Esophagus (tissue), 2 donors: Measurements from ENCODE around the gene CDC25B. TPM values are rescaled to one million over a fixed set of nuclear protein-coding genes. Genes with fewer than 3 reads are reported as not detected.

ENCODE experiments used
- H3K27ac ChIP-seq, 2 donors: one replicate each; pipeline ENCODE4 v1.5.1; 2013; ENCODE audit warnings: low read depth in 2 of 2, mild to moderate bottlenecking in 2 of 2, inconsistent platforms in 1 of 2, low read length in 1 of 2, moderate library complexity in 1 of 2
- H3K27me3 ChIP-seq, 2 donors: one replicate each; pipeline ENCODE4 v1.6.1; 2013; ENCODE audit warnings: low read length in 2 of 2, control low read depth in 1 of 2, mild to moderate bottlenecking in 1 of 2; ENCODE audit not compliant: insufficient read depth in 2 of 2, control insufficient read depth in 1 of 2
- H3K36me3 ChIP-seq, 2 donors: one replicate each; pipeline ENCODE4 v1.6.1; 2013; ENCODE audit warnings: low read length in 1 of 2; ENCODE audit not compliant: control insufficient read depth in 2 of 2, insufficient read depth in 2 of 2
- H3K4me1 ChIP-seq, 2 donors: one replicate each; pipeline ENCODE4 v1.6.1; 2013; ENCODE audit warnings: low read length in 1 of 2; ENCODE audit not compliant: control insufficient read depth in 2 of 2, insufficient read depth in 2 of 2
- H3K4me3 ChIP-seq, 2 donors: one replicate each; pipeline ENCODE4 v1.5.1; 2013; ENCODE audit warnings: low read length in 2 of 2, mild to moderate bottlenecking in 2 of 2, low read depth in 1 of 2, moderate library complexity in 1 of 2
- H3K9me3 ChIP-seq, 2 donors: one replicate each; pipeline ENCODE4 v1.6.1; 2013; ENCODE audit warnings: mild to moderate bottlenecking in 2 of 2, low read depth in 1 of 2, low read length in 1 of 2, moderate library complexity in 1 of 2; ENCODE audit not compliant: control insufficient read depth in 2 of 2, insufficient read depth in 1 of 2
- WGBS, 2 donors: extraction: QIAGEN DNeasy Blood & Tissue Kit; methylation state at CpG; one replicate each; pipeline ENCODE4 v1.1.7; 2013; 5-methylcytosine and 5-hydroxymethylcytosine counted together
- polyA plus RNA-seq, 2 donors: library from polyadenylated mRNA; stranded (reverse); fragments of 200-250 nt; gene quantifications; one replicate each; pipeline ENCODE4 v1.2.3, GENCODE V29; 2013
- donor health status: healthy with polysubstance abuse.
- donor health status: Bipolar disorder and iron deficiency.

The CDC25B gene
- polyA plus RNA-seq, 2 donors, result 15.6 to 21.8 TPM

- WGBS, 2 donors, result 43 to 51% methylated on average over 4 of the region's 4 CpGs
- no peak overlapping the region for H3K4me3 ChIP-seq
- no peak overlapping the region for H3K27ac ChIP-seq
- H3K27me3 ChIP-seq, result peaks cover 0 to 3% of the 10 kb centered on the region in 2 donors
- H3K36me3 ChIP-seq, result peaks cover 0 to 4% of the 10 kb centered on the region in 2 donors
- H3K9me3 ChIP-seq, result no peaks in the 10 kb centered on the region
- H3K4me1 ChIP-seq, result peaks cover 4 to 21% of the 10 kb centered on the region in 2 donors
Measured at GRCh38 chr20:3753098-3753497, 43.0 kb upstream of the CDC25B start.

DNA sequence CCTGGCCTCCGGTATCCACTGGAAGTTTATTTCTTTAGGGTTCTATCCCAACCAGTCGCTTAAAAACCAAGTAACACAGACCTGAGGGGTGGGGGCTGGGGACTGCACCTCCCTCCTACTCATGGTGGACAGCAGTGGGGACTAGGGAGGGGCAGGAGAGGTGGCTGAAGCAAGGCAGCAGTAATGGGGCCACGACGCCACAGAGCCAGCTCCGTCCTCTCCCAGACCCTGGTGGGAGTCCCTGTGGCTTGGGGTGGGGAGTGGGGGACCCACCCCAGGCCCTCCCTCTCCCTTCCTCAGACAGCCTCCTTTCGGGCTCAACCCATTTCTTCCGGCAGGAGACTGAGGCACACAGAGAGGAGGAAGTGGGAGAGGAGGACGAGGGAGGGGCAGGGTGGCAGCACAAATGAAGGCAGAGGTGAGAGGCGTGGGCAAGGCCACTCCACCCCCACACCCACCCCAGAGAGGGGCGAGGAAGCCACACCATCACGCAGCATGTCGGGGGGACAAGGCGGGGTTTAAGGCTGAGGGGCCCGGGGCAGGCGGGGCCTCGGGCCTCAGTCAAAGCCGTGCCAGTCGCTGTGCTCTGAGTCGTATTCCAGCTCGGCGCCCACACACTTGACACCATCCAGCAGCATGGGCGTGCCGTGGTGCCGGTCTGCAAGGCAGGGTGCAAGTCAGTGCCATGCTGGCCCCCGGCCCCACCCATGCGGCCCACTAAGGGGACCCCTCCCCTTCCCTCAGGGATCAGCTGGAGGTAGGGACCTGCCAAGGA, 42.4 kb upstream of the CDC25B start:
- Histone ChIP-seq H3K4me1 (peaks cover 4 to 24% of the 10 kb centered on the region in 2 donors), H3K9me3 (no peaks in the 10 kb centered on the region), H3K4me3 (no peak overlapping the region), H3K27ac (no peak overlapping the region), H3K36me3 (peaks cover 0 to 6% of the 10 kb centered on the region in 2 donors), H3K27me3 (peaks cover 0 to 3% of the 10 kb centered on the region in 2 donors)
- WGBS, 2 donors, result 72 to 80% methylated on average over 24 to 26 of the region's 26 CpGs

DNA sequence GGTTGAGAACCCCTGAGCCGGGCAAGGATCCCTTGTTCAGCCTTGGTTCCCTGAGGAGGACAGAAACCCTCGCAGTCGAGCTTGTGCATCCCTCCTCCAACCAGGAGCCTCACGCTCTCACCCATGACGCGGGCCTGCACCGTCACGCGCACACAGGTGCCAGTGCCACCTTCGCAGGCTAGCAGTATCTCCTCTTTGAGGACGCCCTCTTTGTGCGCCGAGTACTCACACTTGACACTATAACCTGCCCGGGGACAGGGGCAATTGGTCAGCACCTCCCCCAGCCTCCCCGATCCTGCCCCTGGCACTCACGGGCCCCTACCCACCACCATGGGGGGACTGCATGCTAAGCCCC, 41.9 kb upstream of the CDC25B start:
- Histone ChIP-seq H3K36me3 (peaks cover 0 to 6% of the 10 kb centered on the region in 2 donors), H3K4me3 (no peak overlapping the region), H3K9me3 (no peaks in the 10 kb centered on the region), H3K4me1 (peaks cover 4 to 24% of the 10 kb centered on the region in 2 donors), H3K27me3 (peaks cover 0 to 3% of the 10 kb centered on the region in 2 donors), H3K27ac (no peak overlapping the region)
- WGBS, 2 donors, result 92 to 93% methylated on average over 16 of the region's 16 CpGs

GRCh38 chr20:3755269-3755668, 40.8 kb upstream of the CDC25B start:
- peaks cover 0 to 10% of the 10 kb centered on the region in 2 donors for H3K36me3 ChIP-seq
- WGBS, 2 donors, result 89 to 91% methylated on average over 7 of the region's 7 CpGs

GRCh38 chr20:3755814-3756480, 40.2 kb upstream of the CDC25B start:
- Histone ChIP-seq H3K36me3 (peaks cover 0 to 10% of the 10 kb centered on the region in 2 donors), H3K27ac (no peak overlapping the region), H3K4me3 (no peak overlapping the region), H3K9me3 (no peaks in the 10 kb centered on the region), H3K27me3 (no peaks in the 10 kb centered on the region), H3K4me1 (peaks cover 0 to 14% of the 10 kb centered on the region in 2 donors)
- WGBS, 2 donors, result 83 to 89% methylated on average over 5 of the region's 5 CpGs

More at GRCh38 chr20:3755269-3755668, 40.8 kb upstream of the CDC25B start:
- no peaks in the 10 kb centered on the region for H3K9me3 ChIP-seq
- peaks cover 0 to 3% of the 10 kb centered on the region in 2 donors for H3K27me3 ChIP-seq
- no peak overlapping the region for H3K27ac ChIP-seq
- no peak overlapping the region for H3K4me3 ChIP-seq
- peaks cover 1 to 17% of the 10 kb centered on the region in 2 donors for H3K4me1 ChIP-seq

DNA sequence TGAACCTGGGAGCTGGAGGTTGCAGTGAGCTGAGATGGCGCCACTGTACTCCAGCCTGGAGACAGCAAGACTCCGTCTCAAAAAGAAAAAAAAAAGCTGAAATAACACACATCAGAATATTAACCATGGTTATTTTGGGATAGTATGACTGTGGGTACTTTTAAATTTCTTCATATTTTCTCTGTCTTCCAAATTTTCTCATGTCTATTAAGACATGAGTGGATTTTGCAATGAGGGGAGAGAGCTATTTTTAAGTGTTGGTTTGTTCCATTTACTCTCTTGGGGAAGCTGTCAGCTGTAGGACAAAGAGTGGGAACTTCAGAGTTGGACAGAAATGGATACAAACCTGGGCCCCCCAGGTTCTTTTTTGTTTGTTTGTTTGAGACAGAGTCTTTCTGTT, 38.8 kb upstream of the CDC25B start:
- Histone ChIP-seq H3K4me3 (no peak overlapping the region), H3K9me3 (no peaks in the 10 kb centered on the region), H3K27ac (no peak overlapping the region), H3K36me3 (peaks cover 0 to 13% of the 10 kb centered on the region in 2 donors), H3K27me3 (no peaks in the 10 kb centered on the region), H3K4me1 (peaks cover 0 to 8% of the 10 kb centered on the region in 2 donors)
- 91 to 100% methylated on average over 2 of the region's 2 CpGs for WGBS, 2 donors

- Histone ChIP-seq H3K4me3 (no peak overlapping the region), H3K27ac (no peak overlapping the region), H3K9me3 (no peaks in the 10 kb centered on the region), H3K27me3 (no peaks in the 10 kb centered on the region), H3K4me1 (peaks cover 0 to 3% of the 10 kb centered on the region in 2 donors), H3K36me3 (peaks cover 0 to 13% of the 10 kb centered on the region in 2 donors)
- 89 to 92% methylated on average over 11 of the region's 11 CpGs for WGBS, 2 donors
Measured at GRCh38 chr20:3758566-3758965, 37.5 kb upstream of the CDC25B start.

- H3K4me1 ChIP-seq, result peaks cover 0 to 3% of the 10 kb centered on the region in 2 donors
- peaks cover 0 to 13% of the 10 kb centered on the region in 2 donors for H3K36me3 ChIP-seq
- no peak overlapping the region for H3K4me3 ChIP-seq
- no peak overlapping the region for H3K27ac ChIP-seq
- no peaks in the 10 kb centered on the region for H3K27me3 ChIP-seq
- no peaks in the 10 kb centered on the region for H3K9me3 ChIP-seq
- WGBS, 2 donors, result 77 to 87% methylated on average over 11 of the region's 11 CpGs
Measured at GRCh38 chr20:3759316-3759823, 36.7 kb upstream of the CDC25B start.

- 88 to 92% methylated on average over 11 of the region's 11 CpGs for WGBS, 2 donors
- Histone ChIP-seq H3K36me3 (peaks cover 0 to 13% of the 10 kb centered on the region in 2 donors), H3K27me3 (no peaks in the 10 kb centered on the region), H3K4me3 (no peak overlapping the region), H3K4me1 (peaks cover 0 to 3% of the 10 kb centered on the region in 2 donors), H3K27ac (no peak overlapping the region), H3K9me3 (no peaks in the 10 kb centered on the region)
Measured at GRCh38 chr20:3759884-3760283, 36.2 kb upstream of the CDC25B start.
